Jurkat, Clone E6-1 (cell line): ENCODE results near the gene ST6GALNAC4.
A peak's percentile ranks its signal among the peaks of the same experiment; 100 is the strongest.
"Not testable (repeated sequence)": the region's sequence is repeated elsewhere in the genome, so short reads cannot be mapped to it uniquely, and the experiment has no call there.

ENCODE experiments used
- DNase-seq: peaks from one replicate; pipeline ENCODE4 v3.0.0-alpha.2; 2011; ENCODE audit warnings: low read depth, low spot score
- H3K4me3 ChIP-seq: 2 replicates; pipeline ENCODE4 v1.5.1; 2011; ENCODE audit warnings: mild to moderate bottlenecking, low read length, control low read depth, moderate library complexity

ST6GALNAC4 gene

GRCh38 chr9:127898433-127899127 is 18.3 kb downstream of the ST6GALNAC4 start:
- peak overlapping the region; percentile 75 for H3K4me3 ChIP-seq
- no peak for DNase-seq

- DNase-seq = no peak
- no peak overlapping the region for H3K4me3 ChIP-seq
Observed at GRCh38 chr9:127897193-127897692, 19.6 kb downstream of the ST6GALNAC4 start.

- no peak overlapping the region for H3K4me3 ChIP-seq
- no peak for DNase-seq
Observed at GRCh38 chr9:127896395-127897192, 20.2 kb downstream of the ST6GALNAC4 start.

GRCh38 chr9:127895811-127896210 is 21.0 kb downstream of the ST6GALNAC4 start:
- DNase-seq = no peak
- H3K4me3 ChIP-seq = no peak overlapping the region

- no peak overlapping the region for H3K4me3 ChIP-seq
- DNase-seq = no peak
Observed at GRCh38 chr9:127893392-127893791, 23.4 kb downstream of the ST6GALNAC4 start.

GRCh38 chr9:127892831-127893230 is 24.0 kb downstream of the ST6GALNAC4 start:
- H3K4me3 ChIP-seq = no peak overlapping the region
- no peak for DNase-seq

- no peak overlapping the region for H3K4me3 ChIP-seq
- DNase-seq = no peak
Observed at GRCh38 chr9:127890053-127890452, 26.8 kb downstream of the ST6GALNAC4 start.

- no peak for DNase-seq
Observed at GRCh38 chr9:127887792-127888191, 29.0 kb downstream of the ST6GALNAC4 start.

GRCh38 chr9:127886401-127886972 is 30.4 kb downstream of the ST6GALNAC4 start:
- no peak overlapping the region for H3K4me3 ChIP-seq
- DNase-seq = no peak

More at GRCh38 chr9:127887792-127888191, 29.0 kb downstream of the ST6GALNAC4 start:
- H3K4me3 ChIP-seq = no peak overlapping the region

GRCh38 chr9:127885508-127886281 is 31.1 kb downstream of the ST6GALNAC4 start:
- H3K4me3 ChIP-seq = no peak overlapping the region
- no peak for DNase-seq

GRCh38 chr9:127884976-127885490 is 31.8 kb downstream of the ST6GALNAC4 start:
- DNase-seq = no peak
- no peak overlapping the region for H3K4me3 ChIP-seq

GRCh38 chr9:127884427-127884911 is 32.4 kb downstream of the ST6GALNAC4 start:
- no peak overlapping the region for H3K4me3 ChIP-seq

GRCh38 chr9:127883959-127884358 is 32.9 kb downstream of the ST6GALNAC4 start:
- DNase-seq = no peak
- no peak overlapping the region for H3K4me3 ChIP-seq

More at GRCh38 chr9:127884427-127884911, 32.4 kb downstream of the ST6GALNAC4 start:
- DNase-seq = no peak

GRCh38 chr9:127881715-127882114 is 35.1 kb downstream of the ST6GALNAC4 start:
- DNase-seq, H3K4me3 ChIP-seq: not testable (repeated sequence)

GRCh38 chr9:127880143-127880542 is 36.7 kb downstream of the ST6GALNAC4 start:
- no peak overlapping the region for H3K4me3 ChIP-seq
- DNase-seq = no peak

- no peak overlapping the region for H3K4me3 ChIP-seq
- no peak for DNase-seq
Observed at GRCh38 chr9:127878652-127879390, 38.0 kb downstream of the ST6GALNAC4 start.

GRCh38 chr9:127878001-127878651 is 38.7 kb downstream of the ST6GALNAC4 start:
- DNase-seq = no peak
- H3K4me3 ChIP-seq = no peak overlapping the region

- no peak for DNase-seq
- no peak within 1 kb of the TSS for H3K4me3 ChIP-seq
Observed at GRCh38 chr9:127877566-127877998, 39.3 kb downstream of the ST6GALNAC4 start, which contains the start of gene AK1. Gene AK1 (minus strand): TSS chr9:127877675. CDS start chr9:127874617, 3,058 bp downstream.
